GM12878 (cell line): ENCODE data around the gene CALHM4. TPM values are rescaled to one million over a fixed set of nuclear protein-coding genes. Genes with fewer than 3 reads are reported as not detected.
"Not testable (repeated sequence)": the region's sequence is repeated elsewhere in the genome, so short reads cannot be mapped to it uniquely, and the experiment has no call there.

ENCODE experiments used
- ATAC-seq: fragments of 200-7000 bp; cut with Tn5 transposase; 3 replicates; pipeline ENCODE4 v1.9.1; 2020; ENCODE audit warnings: mild to moderate bottlenecking, moderate library complexity
- BruUV-seq: library from RNA; stranded (reverse); fragments of 400-500 nt; replicated peaks from 2 replicates; lab custom pipeline; 2021; lab: Mats Ljungman, UMichigan
- CTCF ChIA-PET: fragments of 300-600 bp; sonication (Branson Sonifier 250); formaldehyde crosslinking; extraction: SDS; loops from one replicate; lab custom pipeline; 2021; ENCODE audit warnings: inconsistent platforms; lab: Yijun Ruan, JAX
- POLR2A ChIA-PET: fragments of 350-600 bp; formaldehyde crosslinking; extraction: SDS; loops from one replicate; lab custom pipeline; 2021; ENCODE audit warnings: inconsistent platforms; lab: Charles Lee
- RAD21 ChIA-PET: fragments of 300-600 bp; sonication (Branson Sonifier 250); formaldehyde crosslinking; loops from one replicate; lab custom pipeline; 2023; ENCODE audit warnings: antibody characterized with exemption; ENCODE audit not compliant: unreplicated experiment; lab: Charles Lee
- SMC1A ChIA-PET: fragments of 300-600 bp; sonication (Branson Sonifier 250); formaldehyde crosslinking; loops from one replicate; lab custom pipeline; 2023; ENCODE audit not compliant: unreplicated experiment, uncharacterized antibody; lab: Charles Lee
- DNase-seq: peaks from one replicate; pipeline ENCODE4 v3.0.0-alpha.2; 2011; ENCODE audit warnings: low read depth, low spot score
- FAIRE-seq: peaks from 3 replicates; lab custom pipeline; 2011; peaks lifted over from hg19 to GRCh38; lab: Jason Lieb, UNC
- H2AFZ ChIP-seq: 2 replicates; pipeline ENCODE4 v1.6.0; 2011; ENCODE audit warnings: low read depth, low read length, control low read depth; ENCODE audit not compliant: control insufficient read depth
- H3K27ac ChIP-seq: 2 replicates; pipeline ENCODE4 v1.5.1; 2011; ENCODE audit warnings: control low read depth; ENCODE audit not compliant: control insufficient read depth, insufficient read depth
- H3K27me3 ChIP-seq, 2 experiments: replicated peaks in 1 of 2; 2 replicates each; pipeline versions ENCODE4 v1.6.0 to v1.6.1; 2011; ENCODE audit warnings: low read length in 1 of 2; ENCODE audit not compliant: control insufficient read depth in 2 of 2, insufficient read depth in 2 of 2
- H3K36me3 ChIP-seq, 2 experiments: 2 replicates each; pipeline ENCODE4 v1.5.1; 2011; ENCODE audit warnings: low read length in 1 of 2; ENCODE audit not compliant: control insufficient read depth in 2 of 2, insufficient read depth in 2 of 2
- H3K4me1 ChIP-seq: 2 replicates; pipeline ENCODE4 v1.6.1; 2011; ENCODE audit warnings: mild to moderate bottlenecking, low read length, moderate library complexity, mixed read lengths; ENCODE audit not compliant: control insufficient read depth, insufficient read depth
- H3K4me2 ChIP-seq: 2 replicates; pipeline ENCODE4 v1.6.0; 2011; ENCODE audit warnings: control low read depth; ENCODE audit not compliant: control insufficient read depth, insufficient read depth
- H3K4me3 ChIP-seq: fragments of 200-600 bp; sonication (generic); 2 replicates; pipeline ENCODE4 v1.5.1; 2016
- H3K79me2 ChIP-seq: 2 replicates; pipeline ENCODE4 v1.6.0; 2011; ENCODE audit warnings: low read length; ENCODE audit not compliant: control insufficient read depth, insufficient read depth
- H3K9ac ChIP-seq: 2 replicates; pipeline ENCODE4 v1.8.0; 2011; ENCODE audit warnings: low read length, control low read depth, mixed read lengths; ENCODE audit not compliant: control insufficient read depth, insufficient read depth
- H3K9me3 ChIP-seq: replicated peaks from 3 replicates; pipeline ENCODE4 v1.5.1; 2011; ENCODE audit warnings: mild to moderate bottlenecking, low read length; ENCODE audit not compliant: control insufficient read depth, insufficient read depth
- H4K20me1 ChIP-seq: 2 replicates; pipeline ENCODE4 v1.6.0; 2011; ENCODE audit not compliant: control insufficient read depth, insufficient read depth
- ASH2L ChIP-seq: fragments of 300-600, 200-600 bp; sonication (generic); IDR thresholded peaks from 2 replicates; pipeline ENCODE4 v1.6.1; 2017; ENCODE audit warnings: low read depth, mild to moderate bottlenecking, borderline replicate concordance
- CBX5 ChIP-seq: sonication (generic); IDR thresholded peaks from 2 replicates; pipeline ENCODE4 v1.6.1; 2016; ENCODE audit warnings: low read depth, moderate library complexity, mild to moderate bottlenecking, inconsistent platforms
- EGR1 ChIP-seq, 2 experiments: IDR thresholded peaks; 1 replicate in 1 of 2; 2 replicates in 1 of 2; pipeline ENCODE4 v1.6.1; 2011 to 2012; ENCODE audit warnings: low read depth in 2 of 2, low read length in 2 of 2, borderline replicate concordance in 1 of 2, mild to moderate bottlenecking in 1 of 2, moderate library complexity in 1 of 2
- KDM1A ChIP-seq: fragments of 200-600 bp; sonication (generic); IDR thresholded peaks from 2 replicates; pipeline ENCODE4 v1.6.1; 2016; ENCODE audit warnings: borderline replicate concordance
- NFYB ChIP-seq: IDR thresholded peaks from 2 replicates; pipeline ENCODE4 v1.6.1; 2011; ENCODE audit warnings: low read depth, mild to moderate bottlenecking, low read length, improper control_type of control experiment, moderate library complexity; ENCODE audit not compliant: insufficient read depth
- PAX5 ChIP-seq: IDR thresholded peaks from 2 replicates; pipeline ENCODE4 v1.6.1; 2011; ENCODE audit warnings: low read depth, low read length, borderline replicate concordance
- RUNX3 ChIP-seq: IDR thresholded peaks from 2 replicates; pipeline ENCODE4 v1.6.1; 2012; ENCODE audit warnings: low read length, inconsistent platforms
- SMAD5 ChIP-seq: IDR thresholded peaks from 2 replicates; pipeline ENCODE4 v1.6.1; 2016; ENCODE audit warnings: antibody characterized with exemption, low read depth
- STAT1 ChIP-seq: fragments of 450-650 bp; conservative IDR thresholded peaks from 2 replicates; pipeline ENCODE4 v1.6.1; 2014; ENCODE audit warnings: antibody characterized with exemption, mild to moderate bottlenecking
- TCF7 ChIP-seq: IDR thresholded peaks from 2 replicates; pipeline ENCODE4 v1.6.1; 2014; ENCODE audit warnings: antibody characterized with exemption, borderline replicate concordance
- ZNF384 ChIP-seq: IDR thresholded peaks from 2 replicates; pipeline ENCODE4 v1.6.1; 2012; ENCODE audit warnings: low read depth, mild to moderate bottlenecking, low read length, improper control_type of control experiment, borderline replicate concordance
- ZZZ3 ChIP-seq: IDR thresholded peaks from 2 replicates; pipeline ENCODE4 v1.6.1; 2011; ENCODE audit warnings: low read depth; ENCODE audit not compliant: control insufficient read depth, insufficient read length
- WGBS: methylation state at CpG from one replicate; pipeline ENCODE4 v1.1.6; 2016; ENCODE audit warnings: low lambda C conversion rate; ENCODE audit not compliant: insufficient replicate concordance, insufficient coverage; ENCODE audit errors: missing lambda C conversion rate; 5-methylcytosine and 5-hydroxymethylcytosine counted together
- in situ Hi-C: fragments of 300-500 bp; cut with MboI; formaldehyde crosslinking; loops from 9 replicates; pipeline ENCODE4 v1.14.3; 2018; ENCODE audit warnings: mixed read lengths
- intact Hi-C: fragments of 100-400 bp; cut with micrococcal nuclease; formaldehyde crosslinking; loops from one replicate; pipeline ENCODE4 v1.14.2; 2022; ENCODE audit not compliant: unreplicated experiment
- polyA plus RNA-seq, 11 experiments: library from polyadenylated mRNA; depleted of rRNA in 4 of 11; unstranded in 6 of 11; stranded (reverse) in 5 of 11; fragments of >200 nt; fragmentation: Nextera tagmentation in 4 of 11; fragmentation: Illumina TruSeq in 1 of 11; extraction: Ambion mirVana in 4 of 11; extraction: Trizol in 1 of 11; gene quantifications; 1 replicate in 1 of 11; 2 replicates in 10 of 11; pipeline versions ENCODE4 v1.2.1 to v1.2.3, GENCODE V29; 2011 to 2016; ENCODE audit warnings: inconsistent platforms in 2 of 11, missing spikeins in 2 of 11, low read depth in 1 of 11
- total RNA-seq, 4 experiments: library from RNA; depleted of rRNA in 3 of 4; stranded (reverse); fragments of >200 nt in 3 of 4; fragmentation: Illumina TruSeq in 1 of 4; extraction: Trizol in 1 of 4; gene quantifications; 2 replicates each; pipeline versions ENCODE4 v1.2.1 to v1.2.3, GENCODE V29; 2013 to 2021
- TF ChIP-seq, protein P1 (sequence below): IDR thresholded peaks from 2 replicates; pipeline ENCODE4 v1.6.1; 2012; ENCODE audit warnings: low read length, inconsistent platforms
- TF ChIP-seq, protein P2 (sequence below): fragments of 450-650 bp; IDR thresholded peaks from 2 replicates; pipeline ENCODE4 v1.6.1; 2017; ENCODE audit warnings: borderline replicate concordance

CALHM4 gene
- total and polyA plus RNA-seq, 10 of the 15 experiments (the other 5 are each of a cell fraction or from before 2014, with no cell fraction given) = not detected

GRCh38 chr6:116604868-116605267, 51.3 kb downstream of the CALHM4 start:
- FAIRE-seq, ATAC-seq, H3K9ac ChIP-seq, in situ Hi-C loops, H3K27me3 ChIP-seq, H3K27ac ChIP-seq, H3K4me2 ChIP-seq, POLR2A ChIA-PET, intact Hi-C loops, H3K79me2 ChIP-seq, H3K4me1 ChIP-seq, H3K9me3 ChIP-seq, CTCF ChIA-PET, BruUV-seq, H3K4me3 ChIP-seq, H2AFZ ChIP-seq, RAD21 ChIA-PET, H3K36me3 ChIP-seq, SMC1A ChIA-PET, H4K20me1 ChIP-seq, DNase-seq: not testable (repeated sequence)
- 100% methylated on average over 3 of the region's 3 CpGs for WGBS

GRCh38 chr6:116605935-116606334, 52.4 kb downstream of the CALHM4 start:
- ChIA-PET CTCF (no interaction called here), RAD21 (no interaction called here), SMC1A (no interaction called here), POLR2A (no interaction called here)
- Histone ChIP-seq H3K9ac (no peak overlapping the region), H3K27ac (no peak overlapping the region), H2AFZ (no peak overlapping the region), H3K4me2 (no peak overlapping the region), H4K20me1 (no peaks in the 10 kb centered on the region), H3K27me3 (no peaks in the 10 kb centered on the region), H3K36me3 (no peaks in the 10 kb centered on the region), H3K4me3 (no peak overlapping the region), H3K79me2 (no peaks in the 10 kb centered on the region), H3K9me3 (no peaks in the 10 kb centered on the region), H3K4me1 (no peaks in the 10 kb centered on the region)
- WGBS = 92% methylated on average over 4 of the region's 4 CpGs
- TF ChIP-seq, protein P1, sequence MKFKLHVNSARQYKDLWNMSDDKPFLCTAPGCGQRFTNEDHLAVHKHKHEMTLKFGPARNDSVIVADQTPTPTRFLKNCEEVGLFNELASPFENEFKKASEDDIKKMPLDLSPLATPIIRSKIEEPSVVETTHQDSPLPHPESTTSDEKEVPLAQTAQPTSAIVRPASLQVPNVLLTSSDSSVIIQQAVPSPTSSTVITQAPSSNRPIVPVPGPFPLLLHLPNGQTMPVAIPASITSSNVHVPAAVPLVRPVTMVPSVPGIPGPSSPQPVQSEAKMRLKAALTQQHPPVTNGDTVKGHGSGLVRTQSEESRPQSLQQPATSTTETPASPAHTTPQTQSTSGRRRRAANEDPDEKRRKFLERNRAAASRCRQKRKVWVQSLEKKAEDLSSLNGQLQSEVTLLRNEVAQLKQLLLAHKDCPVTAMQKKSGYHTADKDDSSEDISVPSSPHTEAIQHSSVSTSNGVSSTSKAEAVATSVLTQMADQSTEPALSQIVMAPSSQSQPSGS = no peak
- TF ChIP-seq SMAD5 (no peak), RUNX3 (no peak), ASH2L (no peak), PAX5 (no peak), ZZZ3 (no peak), STAT1 (no peak), NFYB (no peak), CBX5 (no peak), EGR1 (IDR thresholded peaks at IDR 0.05; ENCODE audit: borderline replicate concordance in 1 of 2, low read depth in 2 of 2, low read length in 2 of 2) (no peak), KDM1A (no peak), ZNF384 (no peak), TCF7 (no peak)
- TF ChIP-seq, protein P2, sequence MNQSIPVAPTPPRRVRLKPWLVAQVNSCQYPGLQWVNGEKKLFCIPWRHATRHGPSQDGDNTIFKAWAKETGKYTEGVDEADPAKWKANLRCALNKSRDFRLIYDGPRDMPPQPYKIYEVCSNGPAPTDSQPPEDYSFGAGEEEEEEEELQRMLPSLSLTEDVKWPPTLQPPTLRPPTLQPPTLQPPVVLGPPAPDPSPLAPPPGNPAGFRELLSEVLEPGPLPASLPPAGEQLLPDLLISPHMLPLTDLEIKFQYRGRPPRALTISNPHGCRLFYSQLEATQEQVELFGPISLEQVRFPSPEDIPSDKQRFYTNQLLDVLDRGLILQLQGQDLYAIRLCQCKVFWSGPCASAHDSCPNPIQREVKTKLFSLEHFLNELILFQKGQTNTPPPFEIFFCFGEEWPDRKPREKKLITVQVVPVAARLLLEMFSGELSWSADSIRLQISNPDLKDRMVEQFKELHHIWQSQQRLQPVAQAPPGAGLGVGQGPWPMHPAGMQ = no peak
- intact Hi-C loops = no loop called here
- FAIRE-seq (no peak), ATAC-seq (no peak), DNase-seq (no peak)
- no TSS peak for BruUV-seq
- in situ Hi-C loops = no loop called here
